GM12892 (cell line): ENCODE data around the gene STK33.

Experiments used
- POLR2A ChIP-seq: IDR thresholded peaks from 2 replicates; pipeline ENCODE4 v1.6.1; 2011; ENCODE audit warnings: low read depth, low read length, control low read depth
- POLR2AphosphoS5 ChIP-seq: IDR thresholded peaks from 2 replicates; pipeline ENCODE4 v1.6.1; 2011; ENCODE audit warnings: low read depth, low read length, control low read depth
- TAF1 ChIP-seq: IDR thresholded peaks from 2 replicates; pipeline ENCODE4 v1.6.1; 2011; ENCODE audit warnings: low read depth, mild to moderate bottlenecking, control low read depth, low read length, borderline replicate concordance

DNA sequence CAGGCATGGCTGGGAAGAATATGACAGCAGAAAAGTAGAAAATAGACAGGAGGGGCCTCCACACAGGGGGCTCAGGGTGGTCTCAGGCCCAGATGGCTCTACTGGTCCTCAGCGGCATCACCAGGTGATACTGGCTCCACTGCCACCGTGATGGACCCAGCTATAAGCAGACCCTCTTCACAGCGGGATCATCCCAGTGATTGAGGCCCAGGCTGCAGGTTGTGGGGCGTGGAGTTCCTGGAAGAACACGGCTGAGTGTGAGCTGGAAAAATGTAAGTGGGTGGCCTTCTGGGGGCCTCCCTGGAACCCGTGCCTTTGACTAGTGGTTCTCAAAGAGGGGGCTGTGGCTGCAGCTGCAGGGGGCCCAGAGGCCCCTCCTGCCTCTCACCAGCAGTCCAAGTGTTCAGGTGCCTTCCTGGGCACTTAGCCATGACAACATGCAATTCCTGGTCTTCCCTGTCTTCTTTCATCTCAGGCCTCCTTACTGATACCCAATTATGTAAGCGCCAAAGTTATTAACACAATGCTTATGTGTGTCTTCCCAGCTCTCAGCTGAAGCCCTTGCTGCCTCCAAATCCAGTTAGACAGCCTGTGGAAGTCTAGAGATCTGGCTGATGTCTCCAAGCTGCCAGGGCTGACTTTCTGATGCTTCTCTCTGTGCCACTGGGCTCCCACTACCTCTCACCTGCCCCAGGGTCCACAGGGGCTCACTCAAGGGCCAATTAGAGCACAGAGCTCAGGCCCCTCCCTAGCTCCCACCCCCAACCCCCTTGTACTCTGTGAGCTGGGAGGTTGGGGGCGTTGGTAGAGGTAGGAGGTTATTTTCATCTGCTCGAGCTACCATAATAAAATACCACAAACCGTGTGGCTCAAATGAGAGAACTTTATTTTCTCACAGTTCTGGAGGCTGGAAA lies 220.3 kb downstream of the STK33 start:
- TF ChIP-seq TAF1: no peak
- TF ChIP-seq POLR2A: no peak
- TF ChIP-seq POLR2AphosphoS5: no peak
